ENCODE measurements around the gene CXCL5.
A peak's percentile ranks its signal among the peaks of the same experiment; 100 is the strongest.
"Not testable (repeated sequence)": the region's sequence is repeated elsewhere in the genome, so short reads cannot be mapped to it uniquely, and the experiment has no call there.

CXCL5 gene

GRCh38 chr4:74014332-74014731 is 15.9 kb upstream of the CXCL5 start:
- no peak for DNase-seq

GRCh38 chr4:74013264-74013663 is 14.8 kb upstream of the CXCL5 start:
- DNase-seq, result no peak

- no peak for DNase-seq
Observed at GRCh38 chr4:74012130-74012529, 13.7 kb upstream of the CXCL5 start.

- DNase-seq, result no peak
Observed at GRCh38 chr4:74009307-74009706, 10.8 kb upstream of the CXCL5 start.

GRCh38 chr4:74006009-74006476 is 7.6 kb upstream of the CXCL5 start:
- no peak for DNase-seq

DNA sequence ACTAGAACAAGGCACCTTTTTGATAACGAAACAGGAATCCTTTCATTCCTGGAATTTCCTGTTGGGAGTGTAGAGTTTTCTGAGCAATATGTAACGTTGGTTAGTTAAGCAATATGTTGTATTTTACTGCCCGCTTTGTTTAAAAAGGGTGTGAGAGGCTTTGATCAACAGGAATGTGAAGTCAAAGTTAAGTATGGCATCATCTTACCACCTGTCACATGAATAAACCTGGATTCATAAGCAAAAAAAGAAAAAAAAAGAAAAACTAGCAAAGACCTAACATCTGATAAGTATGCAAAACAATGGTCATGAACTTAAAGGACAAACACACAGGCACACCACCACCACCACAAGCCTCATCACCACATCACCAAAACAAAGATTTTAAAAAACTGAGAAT is 7.1 kb upstream of the CXCL5 start:
- peak in 1 of 2 experiments; percentile 5 for DNase-seq

DNA sequence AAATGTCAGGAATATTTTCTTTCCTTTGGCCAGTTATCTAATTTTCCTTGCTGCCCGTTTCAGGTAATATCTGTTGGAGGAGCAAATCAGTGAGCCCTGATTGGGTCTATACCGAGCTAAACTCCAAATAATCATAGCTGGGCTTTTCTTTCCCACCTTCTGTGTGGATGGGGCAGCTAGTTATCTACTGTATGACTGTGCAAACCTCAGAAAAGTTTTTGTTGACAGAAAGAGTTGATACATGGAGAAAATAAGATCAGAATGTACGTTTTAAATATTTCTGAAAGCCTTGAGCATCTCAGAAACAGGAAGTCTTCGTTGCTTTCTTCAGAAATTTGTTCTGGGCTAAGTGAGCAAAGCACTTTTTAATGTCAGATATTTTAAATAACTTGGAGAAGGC is 6.2 kb upstream of the CXCL5 start:
- no peak for DNase-seq

GRCh38 chr4:74000301-74000700 is 1.8 kb upstream of the CXCL5 start:
- DNase-seq, result no peak

GRCh38 chr4:73992050-73992449 is 6.4 kb downstream of the CXCL5 start:
- DNase-seq, result no peak

DNA sequence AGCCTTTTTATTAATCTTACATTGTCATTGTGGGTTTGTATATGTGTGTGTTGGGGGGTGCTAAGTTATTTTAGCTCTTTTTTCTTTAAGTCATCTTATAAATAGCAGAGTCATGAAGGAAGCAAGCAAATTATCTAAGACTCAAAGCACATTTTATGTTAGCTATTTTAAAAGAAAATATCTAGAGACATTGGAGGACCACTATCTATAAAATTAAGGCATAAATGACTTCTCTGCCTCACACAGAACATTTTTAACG is 6.8 kb downstream of the CXCL5 start:
- DNase-seq, result no peak

- no peak for DNase-seq
Observed at GRCh38 chr4:73990988-73991741, 7.3 kb downstream of the CXCL5 start.

DNA sequence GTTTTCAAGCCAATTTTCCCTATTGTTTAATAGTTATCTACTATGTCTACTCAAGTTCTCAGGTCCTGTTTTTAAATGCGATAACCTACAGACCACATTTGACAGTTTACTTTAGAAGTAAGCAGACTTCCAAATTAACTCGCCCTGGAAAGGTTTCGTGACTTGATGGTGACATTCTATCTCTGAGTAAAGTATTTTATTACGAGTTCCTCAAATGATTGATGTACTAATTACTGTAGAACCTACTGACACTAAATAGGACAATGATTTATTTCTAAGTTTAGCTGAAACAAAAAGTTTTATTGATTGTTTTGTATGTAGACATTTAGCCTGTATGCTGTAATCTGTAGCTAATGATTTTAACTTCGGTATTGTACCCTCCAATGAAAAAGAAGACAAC is 8.5 kb downstream of the CXCL5 start:
- DNase-seq, result no peak

DNA sequence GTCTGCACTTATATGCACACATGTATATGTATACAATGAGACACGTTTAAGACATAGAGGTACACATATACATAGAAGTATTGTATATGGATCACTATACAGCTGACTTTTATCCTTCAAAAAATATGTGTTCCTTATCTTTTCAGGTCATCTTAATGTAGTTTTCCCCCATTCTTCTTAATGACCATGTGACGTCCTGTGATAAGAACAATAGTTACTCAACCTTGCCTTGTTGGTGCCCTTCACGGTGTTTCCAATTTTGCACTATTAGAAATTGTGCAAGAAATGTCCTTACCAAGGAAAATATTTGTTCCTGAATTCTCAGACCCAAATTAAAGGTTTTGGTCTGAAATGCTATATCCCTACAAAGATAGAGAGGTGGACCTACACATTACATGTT is 9.4 kb downstream of the CXCL5 start:
- DNase-seq, result no peak

- DNase-seq, result no peak
Observed at GRCh38 chr4:73988061-73988460, 10.4 kb downstream of the CXCL5 start, which contains the start of gene PPBP. Gene PPBP (minus strand): TSS chr4:73988190. CDS start chr4:73988103, 87 bp downstream.

DNA sequence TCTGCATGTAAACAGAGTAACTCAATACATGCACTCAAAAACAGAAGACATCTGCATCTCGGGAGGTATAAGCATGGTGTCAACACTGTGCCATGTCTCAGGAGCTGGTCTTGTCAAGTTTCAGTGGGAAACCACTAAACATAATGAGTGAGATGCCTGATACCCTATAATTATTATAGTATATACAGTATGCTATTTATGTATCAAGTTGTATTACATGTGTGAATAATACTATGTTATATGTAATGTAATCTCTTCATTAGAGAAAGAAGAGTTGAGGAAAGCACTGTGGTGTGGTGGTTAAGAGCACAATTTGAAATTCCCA is 13.0 kb downstream of the CXCL5 start:
- DNase-seq, result no peak

DNA sequence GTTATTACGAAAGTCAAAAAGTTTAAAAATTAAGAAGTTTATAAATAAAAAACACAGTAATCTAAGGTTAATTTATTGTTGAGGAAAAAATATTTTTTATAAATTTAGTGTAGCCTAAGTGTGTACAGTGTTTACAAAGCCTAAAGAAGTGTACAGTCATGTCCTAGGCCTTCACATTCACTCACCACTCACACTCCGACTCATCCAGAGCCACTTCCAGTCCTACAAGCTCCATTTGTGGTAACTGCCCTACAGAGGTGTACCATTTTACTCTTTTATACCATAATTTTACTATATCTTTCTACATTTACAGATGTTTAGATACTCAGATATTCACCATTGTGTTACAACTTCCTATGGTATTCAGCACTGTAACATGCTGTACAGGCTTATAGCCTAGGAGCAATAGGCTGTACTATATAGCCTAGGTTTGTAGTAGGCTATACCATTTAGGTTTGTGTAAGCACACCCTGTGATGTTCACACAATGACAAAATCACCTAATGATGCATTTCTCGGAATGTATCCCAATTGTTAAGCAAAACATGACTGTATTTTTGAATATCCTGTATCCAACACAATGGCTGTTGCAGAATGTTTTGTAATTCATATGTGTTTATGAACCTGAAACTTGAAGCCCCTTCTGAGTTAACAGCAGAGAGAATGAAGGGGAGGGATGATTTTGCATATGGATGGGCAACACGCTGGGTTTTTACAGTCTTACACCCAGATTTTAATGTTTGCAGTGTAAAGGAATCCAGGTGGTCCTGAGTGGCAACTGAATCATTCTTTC is 13.5 kb downstream of the CXCL5 start:
- no peak for DNase-seq

- DNase-seq, result not testable (repeated sequence)
Observed at GRCh38 chr4:73981175-73981574, 17.3 kb downstream of the CXCL5 start.

DNA sequence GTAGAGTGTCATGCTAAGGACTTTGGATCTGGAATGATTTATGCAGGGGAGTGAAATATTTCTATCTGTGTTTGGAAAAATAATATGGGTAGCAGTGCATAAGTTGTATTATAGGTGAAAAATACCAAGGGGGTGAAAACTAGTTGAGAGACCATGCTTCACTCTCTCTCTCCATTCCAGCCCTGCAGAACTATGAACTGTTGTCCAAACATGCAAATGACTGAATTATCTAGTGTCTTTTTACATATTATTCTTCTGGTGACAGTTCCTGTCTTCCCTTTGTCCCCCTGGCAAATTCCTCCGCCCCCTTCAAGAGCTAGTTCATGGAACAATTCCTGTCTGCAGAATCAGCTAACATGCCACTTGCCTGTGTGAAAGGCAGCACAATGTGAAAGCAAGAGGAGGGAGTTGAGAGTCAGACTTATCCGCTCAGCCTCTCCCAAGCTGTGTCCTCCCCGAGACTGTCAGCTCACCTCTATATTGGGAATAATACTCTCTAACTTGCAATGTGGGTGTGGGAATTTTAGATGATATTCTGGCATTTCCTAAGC is 19.0 kb downstream of the CXCL5 start:
- DNase-seq, result no peak

DNA sequence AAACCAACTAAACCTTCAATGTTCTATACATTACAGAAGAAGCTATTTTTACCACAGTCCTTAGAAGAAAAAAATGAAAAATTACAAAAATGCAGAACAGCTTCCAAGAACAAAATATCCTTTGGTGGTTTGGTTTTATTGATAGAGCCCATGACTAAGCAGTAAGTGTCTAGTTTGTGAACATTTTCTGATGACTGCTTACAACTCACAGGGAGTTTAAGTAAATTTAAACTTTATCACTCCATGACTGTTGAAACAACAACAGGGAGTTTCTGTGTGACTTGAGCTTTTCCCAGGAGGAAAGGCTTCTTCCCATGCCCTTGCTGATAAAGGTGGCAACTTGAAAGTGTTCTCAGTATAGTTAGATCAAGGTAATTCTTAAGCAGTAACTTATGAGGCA is 19.6 kb downstream of the CXCL5 start:
- DNase-seq, result no peak

DNA sequence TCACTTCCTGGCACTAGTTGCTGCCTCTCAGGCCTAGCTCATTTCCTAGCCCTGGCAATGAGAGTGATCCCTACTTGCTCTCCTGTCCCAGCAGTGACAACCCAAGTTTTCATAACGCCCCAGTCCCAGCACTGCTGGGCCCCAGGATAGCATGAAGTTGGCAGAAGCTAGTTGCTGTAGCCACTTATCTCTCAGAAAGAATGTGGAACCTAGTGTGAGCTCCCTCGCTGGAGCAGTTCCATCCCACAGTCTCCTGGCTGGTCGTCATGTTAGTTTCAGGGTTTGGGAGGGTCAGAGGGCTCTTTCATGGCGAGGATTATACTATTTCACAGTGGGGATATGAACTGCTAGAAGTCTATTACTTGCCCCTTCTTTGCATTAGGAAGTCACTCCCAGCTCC is 21.8 kb downstream of the CXCL5 start:
- no peak for DNase-seq

GRCh38 chr4:73976217-73976616 is 22.3 kb downstream of the CXCL5 start:
- DNase-seq, result no peak

DNA sequence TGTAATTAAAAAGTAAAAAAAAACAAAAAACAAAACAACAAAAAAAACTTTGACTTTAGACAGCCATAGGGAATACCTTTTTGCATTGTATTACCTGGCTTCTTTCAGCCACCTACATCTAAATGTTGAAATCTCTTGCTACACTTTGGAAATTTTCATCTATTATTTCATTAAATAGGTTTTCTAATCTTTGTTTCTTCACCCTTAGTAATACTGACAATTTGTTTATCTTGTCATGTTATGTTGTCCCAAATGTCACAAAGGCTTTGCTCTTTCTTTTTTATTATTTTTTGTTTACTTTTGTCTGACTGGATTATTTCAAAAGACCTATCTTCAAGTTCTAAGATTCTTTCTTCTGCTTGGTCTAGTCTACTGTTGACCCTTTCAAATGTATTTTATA is 24.1 kb downstream of the CXCL5 start:
- no peak for DNase-seq

DNA sequence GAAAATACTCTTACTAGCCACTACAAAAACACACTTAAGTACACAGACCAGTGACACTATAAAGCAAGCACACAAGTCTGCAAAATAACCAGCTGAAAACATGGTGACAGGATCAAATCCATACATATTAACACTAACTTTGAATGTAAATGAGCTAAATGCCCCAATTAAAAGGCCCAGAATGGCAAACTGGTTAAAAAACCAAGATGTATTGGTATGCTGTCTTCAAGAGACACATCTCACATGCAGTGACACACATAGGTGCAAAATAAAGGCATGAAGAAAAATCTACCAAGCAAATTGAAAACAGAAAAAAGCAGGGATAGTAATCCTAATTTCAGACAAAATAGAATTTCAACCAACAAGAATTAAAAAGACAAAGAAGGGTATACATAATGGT is 27.5 kb downstream of the CXCL5 start:
- DNase-seq, result no peak

DNA sequence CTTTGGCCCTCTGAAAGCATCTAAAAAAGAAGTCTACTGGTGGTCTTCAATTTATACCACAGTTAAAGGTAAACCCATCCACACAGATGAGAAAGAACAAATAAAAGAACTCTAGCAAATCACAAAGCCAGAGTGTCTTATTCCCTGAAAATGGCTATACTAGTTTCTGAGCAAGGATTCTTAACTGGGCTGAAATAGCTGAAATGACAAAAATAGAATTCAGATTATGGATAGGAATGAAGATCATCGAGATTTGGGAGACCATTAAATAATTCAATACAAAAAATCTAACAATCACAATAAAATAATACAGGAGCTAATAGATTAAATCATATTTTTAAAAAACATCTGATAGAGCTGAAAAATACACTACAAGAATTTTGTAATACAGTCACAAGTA is 28.5 kb downstream of the CXCL5 start:
- no peak for DNase-seq

DNA sequence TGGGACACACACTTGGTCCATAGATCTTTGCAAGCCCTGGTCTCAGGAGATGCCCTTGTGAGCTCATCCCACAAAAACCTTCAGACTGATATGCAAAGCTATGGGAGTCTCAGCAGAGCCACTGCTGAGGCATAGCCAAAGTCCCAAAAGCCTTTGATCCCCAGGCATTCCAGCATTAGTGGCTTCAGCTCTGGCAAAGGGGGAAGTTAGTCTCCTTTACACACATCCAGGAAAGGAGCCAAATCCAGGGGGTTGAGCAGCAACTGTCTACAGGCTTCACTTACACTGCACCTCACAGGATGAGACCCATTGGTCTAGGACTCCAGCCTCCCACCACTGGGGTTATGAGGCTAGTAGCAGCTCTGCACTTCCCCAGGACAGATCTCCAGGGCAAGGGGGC is 30.6 kb downstream of the CXCL5 start:
- DNase-seq, result no peak
